GM12892 (cell line): ENCODE measurements around the gene EBLN2.

Experiments
- POLR2A ChIP-seq: IDR thresholded peaks from 2 replicates; pipeline ENCODE4 v1.6.1; 2011; ENCODE audit warnings: low read depth, low read length, control low read depth
- POLR2AphosphoS5 ChIP-seq: IDR thresholded peaks from 2 replicates; pipeline ENCODE4 v1.6.1; 2011; ENCODE audit warnings: low read depth, low read length, control low read depth
- TAF1 ChIP-seq: IDR thresholded peaks from 2 replicates; pipeline ENCODE4 v1.6.1; 2011; ENCODE audit warnings: low read depth, mild to moderate bottlenecking, control low read depth, low read length, borderline replicate concordance

- no peak for TF ChIP-seq POLR2A
- TF ChIP-seq TAF1, result no peak
- no peak for TF ChIP-seq POLR2AphosphoS5
Observed at GRCh38 chr3:73084170-73084569, 22.7 kb downstream of the EBLN2 start.
